ENCODE measurements around the gene ADARB2.

The ADARB2 gene

GRCh38 chr10:1154531-1155295 is 582.6 kb downstream of the ADARB2 start:
- in situ Hi-C loops (cut with HindIII; ENCODE audit: low sequenced_read_pairs), result no loop called here

GRCh38 chr10:1153805-1154351 is 583.4 kb downstream of the ADARB2 start:
- in situ Hi-C loops (cut with HindIII; ENCODE audit: low sequenced_read_pairs), result no loop called here

GRCh38 chr10:1153251-1153763 is 584.0 kb downstream of the ADARB2 start:
- in situ Hi-C loops (cut with HindIII; ENCODE audit: low sequenced_read_pairs), result no loop called here

- in situ Hi-C loops (cut with HindIII; ENCODE audit: low sequenced_read_pairs), result no loop called here
Measured at GRCh38 chr10:1152386-1153250, 584.7 kb downstream of the ADARB2 start.

GRCh38 chr10:1151076-1152033 is 586.0 kb downstream of the ADARB2 start:
- in situ Hi-C loops (cut with HindIII; ENCODE audit: low sequenced_read_pairs), result no loop called here

GRCh38 chr10:1150638-1150955 is 586.7 kb downstream of the ADARB2 start:
- in situ Hi-C loops (cut with HindIII; ENCODE audit: low sequenced_read_pairs), result no loop called here

- in situ Hi-C loops (cut with HindIII; ENCODE audit: low sequenced_read_pairs), result no loop called here
Measured at GRCh38 chr10:1149793-1150637, 587.3 kb downstream of the ADARB2 start.

- in situ Hi-C loops (cut with HindIII; ENCODE audit: low sequenced_read_pairs), result no loop called here
Measured at GRCh38 chr10:1148855-1149605, 588.3 kb downstream of the ADARB2 start.

- in situ Hi-C loops (cut with HindIII; ENCODE audit: low sequenced_read_pairs), result no loop called here
Measured at GRCh38 chr10:1147810-1148209, 589.5 kb downstream of the ADARB2 start.

- in situ Hi-C loops (cut with HindIII; ENCODE audit: low sequenced_read_pairs), result no loop called here
Measured at GRCh38 chr10:1142596-1142995, 594.7 kb downstream of the ADARB2 start.

- in situ Hi-C loops (cut with HindIII; ENCODE audit: low sequenced_read_pairs), result no loop called here
Measured at GRCh38 chr10:1141701-1142100, 595.6 kb downstream of the ADARB2 start.

- in situ Hi-C loops (cut with HindIII; ENCODE audit: low sequenced_read_pairs), result no loop called here
Measured at GRCh38 chr10:1141261-1141660, 596.1 kb downstream of the ADARB2 start.

- in situ Hi-C loops (cut with HindIII; ENCODE audit: low sequenced_read_pairs), result no loop called here
Measured at GRCh38 chr10:1138529-1138928, 598.8 kb downstream of the ADARB2 start.

GRCh38 chr10:1137499-1138163 is 599.7 kb downstream of the ADARB2 start:
- in situ Hi-C loops (cut with HindIII; ENCODE audit: low sequenced_read_pairs), result no loop called here

GRCh38 chr10:1136268-1136667 is 601.1 kb downstream of the ADARB2 start:
- in situ Hi-C loops (cut with HindIII; ENCODE audit: low sequenced_read_pairs), result no loop called here

- in situ Hi-C loops (cut with HindIII; ENCODE audit: low sequenced_read_pairs), result no loop called here
Measured at GRCh38 chr10:1134156-1134555, 603.2 kb downstream of the ADARB2 start.

GRCh38 chr10:1133495-1134045 is 603.8 kb downstream of the ADARB2 start:
- in situ Hi-C loops (cut with HindIII; ENCODE audit: low sequenced_read_pairs), result no loop called here

- in situ Hi-C loops (cut with HindIII; ENCODE audit: low sequenced_read_pairs), result no loop called here
Measured at GRCh38 chr10:1132584-1132983, 604.7 kb downstream of the ADARB2 start.
